Activated gamma-delta T cell (primary cell): ENCODE results near the gene EPS8L1.

ENCODE experiments used
- DNase-seq: peaks from one replicate; lab custom pipeline; 2025; lab: John Stamatoyannopoulos, UW

EPS8L1 gene

DNA sequence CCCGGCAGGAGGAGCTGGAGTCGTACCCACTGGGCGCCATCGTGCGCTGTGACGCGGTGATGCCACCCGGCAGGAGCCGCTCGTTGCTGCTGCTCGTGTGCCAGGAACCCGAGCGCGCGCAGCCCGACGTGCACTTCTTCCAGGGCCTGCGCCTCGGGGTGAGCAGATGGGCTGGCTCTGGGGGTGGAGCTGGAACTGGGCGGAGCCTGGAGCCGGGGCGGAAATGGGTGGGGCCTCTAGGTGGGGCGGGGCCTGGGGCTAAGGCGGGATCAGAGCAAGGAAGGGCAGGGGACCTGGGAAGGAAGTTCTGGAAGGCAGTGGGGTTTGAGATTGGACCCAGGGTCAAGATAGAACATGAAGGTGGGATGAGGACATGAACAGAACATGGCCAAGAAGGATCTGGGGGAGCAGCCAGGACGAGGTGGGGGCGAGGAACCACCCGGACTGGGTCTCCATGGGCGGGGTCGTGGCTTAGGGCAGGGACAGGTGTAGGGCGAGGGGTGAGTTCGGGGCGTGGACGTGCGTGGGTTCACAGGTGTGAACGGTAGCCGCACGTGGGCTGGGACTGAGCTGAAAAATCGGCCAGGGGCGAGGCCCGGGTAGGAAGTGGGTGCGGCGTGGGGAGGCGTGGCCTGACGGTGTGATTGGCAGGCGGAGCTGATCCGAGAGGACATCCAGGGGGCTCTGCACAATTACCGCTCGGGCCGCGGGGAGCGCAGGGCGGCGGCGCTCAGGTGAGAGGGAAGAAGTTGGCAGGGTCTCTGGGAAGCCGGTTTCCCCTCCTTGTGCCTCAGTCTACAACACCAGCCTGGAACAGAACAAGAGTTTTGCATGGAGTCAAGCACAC lies 4.7 kb downstream of the EPS8L1 start:
- DNase-seq, result peak; percentile 33

GRCh38 chr19:55080968-55081769 lies 5.5 kb downstream of the EPS8L1 start:
- peak; percentile 88 for DNase-seq

GRCh38 chr19:55081770-55082019 lies 6.0 kb downstream of the EPS8L1 start:
- no peak for DNase-seq

GRCh38 chr19:55082020-55082851 lies 6.6 kb downstream of the EPS8L1 start:
- no peak for DNase-seq

GRCh38 chr19:55083004-55083850 lies 7.6 kb downstream of the EPS8L1 start:
- DNase-seq, result no peak

GRCh38 chr19:55084416-55084815 lies 8.7 kb downstream of the EPS8L1 start:
- DNase-seq, result no peak

DNA sequence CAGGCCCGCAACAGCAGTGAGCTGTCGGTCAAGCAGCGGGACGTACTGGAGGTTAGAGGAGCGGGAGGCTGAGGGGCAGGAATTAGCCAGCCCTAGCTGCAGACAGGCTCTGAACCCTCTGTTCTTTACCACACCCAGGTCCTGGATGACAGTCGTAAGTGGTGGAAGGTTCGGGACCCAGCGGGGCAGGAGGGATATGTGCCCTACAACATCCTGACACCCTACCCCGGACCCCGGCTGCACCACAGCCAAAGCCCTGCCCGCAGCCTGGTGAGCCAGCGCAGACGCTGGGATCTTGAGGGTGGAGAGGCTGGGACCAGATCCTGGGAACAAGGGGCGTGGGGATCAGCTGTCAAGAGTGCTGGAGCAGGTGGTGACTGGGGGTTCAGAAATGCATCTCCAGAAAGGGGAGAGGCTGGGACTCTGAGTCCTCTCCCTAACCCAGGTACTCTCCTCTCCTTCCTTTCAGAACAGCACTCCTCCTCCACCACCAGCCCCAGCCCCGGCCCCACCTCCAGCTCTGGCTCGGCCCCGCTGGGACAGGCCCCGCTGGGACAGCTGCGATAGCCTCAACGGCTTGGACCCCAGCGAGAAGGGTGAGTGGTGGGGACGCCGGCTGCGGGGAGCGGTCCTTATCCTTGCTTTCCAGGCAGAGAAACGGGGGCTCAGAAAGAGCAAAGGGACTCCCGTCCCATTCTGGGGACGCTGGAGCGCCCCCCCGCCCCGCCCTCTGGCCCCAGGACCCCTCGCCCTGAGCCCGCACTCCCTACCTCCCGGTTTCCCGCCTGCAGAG lies 10.4 kb downstream of the EPS8L1 start:
- no peak for DNase-seq

DNA sequence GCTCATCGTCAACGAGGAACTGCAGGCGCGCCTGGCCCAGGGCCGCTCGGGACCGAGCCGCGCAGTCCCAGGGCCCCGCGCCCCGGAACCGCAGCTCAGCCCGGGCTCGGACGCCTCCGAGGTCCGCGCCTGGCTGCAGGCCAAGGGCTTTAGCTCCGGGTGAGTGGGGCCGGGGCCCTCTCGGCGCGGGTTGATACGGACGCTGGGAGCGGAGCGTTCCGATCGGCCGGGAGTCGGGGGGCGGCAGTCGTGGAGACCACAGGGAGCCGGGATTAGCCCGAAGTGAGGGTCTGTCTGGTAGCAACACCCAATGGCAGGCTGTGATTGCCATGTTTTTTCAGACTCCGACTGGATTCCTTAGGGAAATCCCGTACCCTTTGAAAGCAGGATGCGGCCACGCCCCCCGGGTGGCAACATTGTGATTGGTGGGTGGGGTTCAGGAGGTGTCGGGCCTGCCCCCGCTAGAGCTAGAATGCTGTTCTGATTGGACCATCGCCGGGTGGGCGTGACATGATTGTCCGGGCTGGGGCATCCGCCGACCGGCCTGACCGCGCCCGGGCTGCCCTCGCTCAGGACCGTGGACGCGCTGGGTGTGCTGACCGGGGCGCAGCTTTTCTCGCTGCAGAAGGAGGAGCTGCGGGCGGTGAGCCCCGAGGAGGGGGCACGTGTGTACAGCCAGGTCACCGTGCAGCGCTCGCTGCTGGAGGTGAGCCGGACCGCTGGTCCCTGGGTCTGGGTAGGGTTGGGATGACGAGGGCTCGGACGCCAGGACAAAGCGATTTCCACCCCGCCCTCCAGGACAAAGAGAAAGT lies 11.3 kb downstream of the EPS8L1 start:
- DNase-seq, result peak; percentile 28

DNA sequence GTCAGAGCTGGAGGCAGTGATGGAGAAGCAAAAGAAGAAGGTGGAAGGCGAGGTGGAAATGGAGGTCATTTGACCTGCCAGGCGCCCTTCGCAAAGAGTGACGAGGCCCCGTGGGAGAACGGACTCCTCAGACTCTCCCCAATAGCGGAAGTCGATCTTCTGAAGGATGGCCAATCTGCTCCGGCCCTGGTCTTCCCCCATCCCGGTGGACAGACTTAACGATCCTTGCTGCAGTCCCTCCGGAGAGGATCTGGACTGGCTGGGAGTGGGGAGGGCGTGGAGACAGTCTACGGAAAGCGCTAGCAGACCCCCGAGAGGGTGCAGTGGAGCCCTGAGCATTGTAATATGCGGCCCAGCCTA lies 11.9 kb downstream of the EPS8L1 start:
- no peak for DNase-seq

- DNase-seq, result no peak
Measured at GRCh38 chr19:55088021-55088451, 12.4 kb downstream of the EPS8L1 start.

GRCh38 chr19:55088543-55089341 lies 13.1 kb downstream of the EPS8L1 start:
- DNase-seq, result no peak

DNA sequence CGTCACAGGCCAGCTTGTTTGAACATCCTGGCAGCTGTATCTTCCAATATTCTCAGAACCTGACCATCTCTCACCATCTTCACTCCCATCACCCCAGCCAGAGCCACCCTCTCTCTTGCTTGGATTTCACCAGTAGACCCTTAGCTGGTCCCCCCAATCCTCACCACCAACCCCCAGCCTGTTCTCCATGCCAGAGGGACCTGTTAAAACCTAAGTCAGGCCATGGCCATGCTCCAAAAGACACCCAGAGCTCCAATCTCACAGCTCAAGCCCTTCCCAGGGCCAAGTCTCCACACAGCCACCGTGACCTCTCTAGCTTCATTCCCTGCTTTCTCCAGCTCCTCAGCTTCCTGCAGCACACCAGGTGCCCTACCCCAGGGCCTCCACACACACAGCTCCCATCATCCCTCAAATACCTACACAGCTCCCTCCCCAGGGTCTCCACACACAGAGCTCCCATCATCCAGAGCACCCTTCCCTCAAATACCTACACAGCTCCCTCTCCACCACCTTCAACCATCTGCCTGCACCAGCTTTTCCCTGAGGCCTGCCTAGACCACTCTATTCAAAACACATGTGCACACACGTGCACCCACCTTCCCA lies 13.8 kb downstream of the EPS8L1 start:
- DNase-seq, result no peak

- no peak for DNase-seq
Measured at GRCh38 chr19:55090564-55090963, 14.9 kb downstream of the EPS8L1 start.

DNA sequence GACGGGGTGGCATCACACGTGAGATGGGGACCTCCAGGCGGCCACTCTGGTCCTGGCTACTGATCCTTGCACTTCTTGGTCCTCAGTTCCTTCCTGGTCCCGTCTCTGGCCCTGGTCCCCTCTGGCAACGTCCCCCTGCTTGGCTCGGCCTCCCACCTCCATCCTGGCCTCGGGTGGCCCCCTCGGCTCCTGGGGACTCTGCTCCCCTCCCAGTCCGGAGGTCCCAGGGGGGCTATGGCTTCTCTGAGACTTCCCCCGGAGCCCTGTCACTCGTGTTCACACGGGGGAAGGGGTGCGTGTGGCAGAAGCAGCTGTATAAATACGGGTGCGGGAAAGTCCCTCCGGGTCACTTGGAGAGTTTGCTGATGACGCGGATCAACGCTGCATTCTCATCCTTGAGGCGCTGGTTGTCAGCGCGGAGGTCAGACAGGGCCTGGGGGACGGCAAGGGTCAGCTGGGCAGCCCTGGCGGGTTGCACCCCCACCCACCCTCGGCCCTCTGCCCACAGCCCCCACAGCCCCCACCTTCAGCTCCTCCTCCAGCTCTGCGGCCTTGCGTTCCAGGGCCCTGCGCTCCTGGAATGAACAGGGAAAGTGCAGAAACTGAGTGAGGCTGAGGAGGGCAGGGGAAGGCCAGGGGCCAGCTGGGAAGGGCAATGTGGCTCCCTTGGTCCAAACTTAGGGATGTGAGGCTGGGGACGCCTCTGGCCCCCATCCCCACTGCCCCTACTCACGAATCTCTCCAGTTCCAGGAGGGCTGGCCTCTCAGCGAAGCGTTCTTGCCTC lies 15.6 kb downstream of the EPS8L1 start:
- no peak for DNase-seq

DNA sequence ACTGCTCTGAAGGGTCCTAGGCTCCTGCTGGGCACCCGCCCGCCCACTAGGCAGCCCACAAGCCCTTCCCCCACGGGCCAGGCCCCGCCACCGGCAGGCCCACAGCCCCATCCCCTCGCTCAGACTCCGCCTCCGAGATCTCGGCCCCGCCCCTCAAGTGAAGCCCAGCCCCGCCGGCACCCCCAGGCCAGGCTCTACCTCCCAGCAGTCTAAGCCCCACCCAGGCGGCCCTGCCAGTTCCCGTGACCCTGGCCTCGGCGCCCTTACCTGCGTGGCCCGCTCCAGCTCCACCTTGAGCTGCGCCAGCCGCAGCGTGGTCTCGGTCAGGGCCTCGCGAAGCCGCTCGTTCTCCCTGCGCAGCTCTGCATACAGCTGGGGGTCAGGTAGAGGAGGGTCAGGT lies 16.3 kb downstream of the EPS8L1 start:
- DNase-seq, result no peak

DNA sequence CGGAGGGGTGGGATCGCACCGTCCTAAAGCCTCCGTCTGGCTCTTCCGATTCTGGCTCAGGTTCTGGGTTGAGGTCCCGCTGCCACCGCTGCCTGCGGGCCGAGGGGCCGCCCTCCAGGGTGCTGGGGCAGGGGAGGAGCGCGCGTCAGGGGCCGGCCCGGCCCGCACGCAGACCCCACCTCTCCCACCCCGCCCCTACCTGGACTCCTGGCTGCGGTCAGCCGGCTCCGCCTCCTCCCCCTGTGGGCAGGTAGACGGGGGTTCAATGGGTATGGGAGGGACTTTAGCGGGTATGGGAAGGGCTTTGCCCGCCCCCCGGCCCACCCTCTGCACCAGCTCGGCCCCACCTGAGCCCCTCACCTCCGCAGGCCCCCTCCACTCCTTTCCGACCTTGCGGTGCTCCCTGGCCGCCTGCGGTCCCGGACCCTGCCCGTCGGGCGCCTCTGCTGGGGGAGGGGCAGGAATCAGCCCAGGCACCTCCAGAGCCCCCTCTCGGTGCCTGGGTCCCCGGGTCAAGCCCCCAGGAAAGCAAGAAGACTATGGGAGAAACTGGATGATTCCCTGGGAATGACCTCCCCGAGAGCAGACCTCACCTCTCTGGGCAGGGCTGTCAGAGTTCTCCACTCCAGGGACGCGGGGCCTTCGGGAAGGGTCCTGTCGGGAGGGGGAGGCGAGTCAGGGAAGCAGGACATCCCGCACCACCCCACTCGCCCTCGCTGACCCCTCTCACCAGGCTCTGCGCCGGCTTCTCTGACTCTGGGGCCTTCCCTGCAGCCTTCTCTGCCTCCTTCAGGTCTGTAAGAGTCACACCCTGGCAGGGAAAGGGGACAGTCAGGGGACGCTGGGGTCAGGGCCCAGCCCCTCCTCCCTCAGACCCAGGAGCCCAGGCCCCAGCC lies 17.0 kb downstream of the EPS8L1 start:
- DNase-seq, result no peak
